Progenitor cell of endocrine pancreas (in vitro differentiated cells): ENCODE measurements around the gene SCAMP3. TPM values are rescaled to one million over a fixed set of nuclear protein-coding genes. Genes with fewer than 3 reads are reported as not detected.

Experiments used
- DNase-seq: peaks from one replicate; pipeline ENCODE4 v3.0.0; 2021; ENCODE audit warnings: low spot score; ENCODE audit not compliant: unreplicated experiment
- H3K27ac Mint-ChIP-seq: 2 replicates; pipeline ENCODE4 v1.8.0; 2021; ENCODE audit warnings: mild to moderate bottlenecking, moderate library complexity, mixed read lengths
- H3K27me3 Mint-ChIP-seq: 2 replicates; pipeline ENCODE4 v1.8.0; 2021; ENCODE audit warnings: mixed read lengths
- H3K36me3 Mint-ChIP-seq: 2 replicates; pipeline ENCODE4 v1.8.0; 2022; ENCODE audit warnings: mixed read lengths; ENCODE audit not compliant: insufficient read depth
- H3K4me1 Mint-ChIP-seq: 2 replicates; pipeline ENCODE4 v1.8.0; 2021; ENCODE audit warnings: low read depth, mixed read lengths
- H3K4me3 Mint-ChIP-seq: 2 replicates; pipeline ENCODE4 v1.8.0; 2021; ENCODE audit warnings: low read depth, mild to moderate bottlenecking, moderate library complexity, mixed read lengths
- H3K9me3 Mint-ChIP-seq: 2 replicates; pipeline ENCODE4 v1.8.0; 2021; ENCODE audit warnings: low read depth, mixed read lengths
- total RNA-seq: library from RNA; stranded (reverse); gene quantifications from 2 replicates; pipeline ENCODE4 v1.2.1, GENCODE V29; 2021
- TF ChIP-seq, protein P1 (sequence below): fragments of 200-600 bp; sonication (generic); IDR thresholded peaks from one replicate; pipeline ENCODE4 v1.5.0; 2021; ENCODE audit warnings: antibody characterized with exemption, mild to moderate bottlenecking; ENCODE audit not compliant: unreplicated experiment

The SCAMP3 gene
- total RNA-seq, 1 donor from 2014 or later = 53.1 TPM

GRCh38 chr1:155260276-155260675 is 1.9 kb downstream of the SCAMP3 start:
- peak overlapping the region; percentile 72 for H3K27ac Mint-ChIP-seq
- H3K9me3 Mint-ChIP-seq = no peaks in the 10 kb centered on the region
- TF ChIP-seq, protein P1, sequence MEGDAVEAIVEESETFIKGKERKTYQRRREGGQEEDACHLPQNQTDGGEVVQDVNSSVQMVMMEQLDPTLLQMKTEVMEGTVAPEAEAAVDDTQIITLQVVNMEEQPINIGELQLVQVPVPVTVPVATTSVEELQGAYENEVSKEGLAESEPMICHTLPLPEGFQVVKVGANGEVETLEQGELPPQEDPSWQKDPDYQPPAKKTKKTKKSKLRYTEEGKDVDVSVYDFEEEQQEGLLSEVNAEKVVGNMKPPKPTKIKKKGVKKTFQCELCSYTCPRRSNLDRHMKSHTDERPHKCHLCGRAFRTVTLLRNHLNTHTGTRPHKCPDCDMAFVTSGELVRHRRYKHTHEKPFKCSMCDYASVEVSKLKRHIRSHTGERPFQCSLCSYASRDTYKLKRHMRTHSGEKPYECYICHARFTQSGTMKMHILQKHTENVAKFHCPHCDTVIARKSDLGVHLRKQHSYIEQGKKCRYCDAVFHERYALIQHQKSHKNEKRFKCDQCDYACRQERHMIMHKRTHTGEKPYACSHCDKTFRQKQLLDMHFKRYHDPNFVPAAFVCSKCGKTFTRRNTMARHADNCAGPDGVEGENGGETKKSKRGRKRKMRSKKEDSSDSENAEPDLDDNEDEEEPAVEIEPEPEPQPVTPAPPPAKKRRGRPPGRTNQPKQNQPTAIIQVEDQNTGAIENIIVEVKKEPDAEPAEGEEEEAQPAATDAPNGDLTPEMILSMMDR = no peak
- no peaks in the 10 kb centered on the region for H3K27me3 Mint-ChIP-seq
- DNase-seq = no peak
- peaks cover 15% of the 10 kb centered on the region for H3K36me3 Mint-ChIP-seq
- H3K4me1 Mint-ChIP-seq = peaks cover 24% of the 10 kb centered on the region
- peak overlapping the region; percentile 94 for H3K4me3 Mint-ChIP-seq

- TF ChIP-seq, protein P1 = no peak
- H3K9me3 Mint-ChIP-seq = no peaks in the 10 kb centered on the region
- H3K27me3 Mint-ChIP-seq = no peaks in the 10 kb centered on the region
- H3K36me3 Mint-ChIP-seq = peaks cover 14% of the 10 kb centered on the region
- H3K4me3 Mint-ChIP-seq = peak overlapping the region; percentile 81
- peaks cover 22% of the 10 kb centered on the region for H3K4me1 Mint-ChIP-seq
- H3K27ac Mint-ChIP-seq = peak overlapping the region; percentile 86
- DNase-seq = no peak
These were observed 5.9 kb downstream of the SCAMP3 start for GRCh38 chr1:155256058-155256852.

DNA sequence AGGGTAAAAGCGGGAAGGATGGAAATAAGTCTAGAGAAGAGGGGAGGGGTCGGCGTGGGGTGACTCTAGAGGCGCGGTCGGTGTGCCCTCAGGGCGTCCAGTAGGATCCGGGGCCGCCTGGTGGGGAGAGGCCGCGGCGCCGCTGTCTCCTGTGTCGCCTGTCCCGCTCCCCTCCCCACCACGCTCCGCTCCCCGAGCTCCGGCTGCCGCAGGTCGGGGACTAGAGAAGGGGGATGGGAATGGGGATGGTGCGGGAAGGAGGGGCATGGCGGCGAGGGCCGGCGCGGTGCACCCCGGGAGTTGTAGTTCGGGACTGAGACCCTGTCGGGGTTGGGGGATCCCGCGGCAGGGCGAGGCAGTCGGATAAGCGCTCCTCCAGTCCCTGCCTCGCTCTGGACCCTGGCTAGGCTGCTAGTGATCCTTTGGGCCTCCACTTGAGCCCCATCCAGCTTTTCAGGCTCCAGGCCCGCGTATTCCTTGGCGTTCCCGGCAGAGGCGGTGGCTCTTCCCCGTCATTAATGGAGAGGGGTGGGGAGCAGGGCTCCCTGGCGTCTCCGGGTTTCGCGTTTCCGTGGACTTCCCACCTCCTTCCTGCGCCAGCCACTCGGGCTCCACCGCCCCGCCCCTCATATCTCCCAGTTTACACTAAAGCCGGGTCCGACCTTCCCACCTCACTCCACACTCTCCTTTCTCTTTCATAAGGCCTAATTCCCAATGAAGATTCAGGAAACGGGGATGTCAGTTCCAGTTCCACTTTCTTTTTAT is 6.7 kb downstream of the SCAMP3 start, which contains the start of gene ENTREP3:
Gene ENTREP3 (minus strand): TSS at position 241 of the 765 bp plus-strand sequence. CDS start 606 bp downstream, outside the sequence.
- DNase-seq = peak; percentile 84
- TF ChIP-seq, protein P1 = peak; percentile 43
- H3K27ac Mint-ChIP-seq = peak within 1 kb of the TSS; percentile 86
- no peaks in the 10 kb centered on the region for H3K9me3 Mint-ChIP-seq
- no peaks in the 10 kb centered on the region for H3K27me3 Mint-ChIP-seq
- H3K36me3 Mint-ChIP-seq = peaks cover 12% of the 10 kb centered on the region
- peak within 1 kb of the TSS; percentile 81 for H3K4me3 Mint-ChIP-seq
- H3K4me1 Mint-ChIP-seq = peaks cover 21% of the 10 kb centered on the region

DNA sequence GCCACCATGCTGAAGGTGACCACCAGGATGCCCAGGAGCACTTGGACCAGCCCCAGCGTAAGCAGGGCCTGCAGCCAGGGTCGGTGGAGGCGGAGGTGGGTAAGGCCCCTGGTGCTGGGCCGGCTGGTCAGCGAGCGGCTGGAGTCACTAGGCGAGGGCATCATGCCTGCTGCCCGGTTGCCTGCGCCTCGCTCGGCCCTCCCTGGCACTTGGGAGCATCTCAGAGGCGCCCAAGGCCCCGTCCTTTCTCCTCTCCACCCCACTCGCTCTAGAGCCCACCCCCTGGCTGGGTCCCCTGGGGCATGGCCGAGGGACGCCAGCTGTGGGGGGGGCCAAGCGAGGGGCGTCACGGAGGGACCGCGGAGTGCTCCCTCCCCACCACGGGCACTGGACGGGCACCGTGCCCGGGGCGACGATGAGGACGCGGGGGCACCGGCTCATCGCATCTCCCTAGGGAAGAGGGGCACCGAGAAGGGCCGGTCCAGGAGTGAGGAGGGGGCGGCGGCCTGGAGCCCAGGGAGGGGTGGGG is 7.4 kb downstream of the SCAMP3 start:
- Mint-ChIP-seq H3K27me3 (no peaks in the 10 kb centered on the region), H3K4me1 (peaks cover 21% of the 10 kb centered on the region), H3K9me3 (no peaks in the 10 kb centered on the region), H3K4me3 (peak overlapping the region; percentile 81), H3K27ac (no peak overlapping the region), H3K36me3 (peaks cover 11% of the 10 kb centered on the region)
- TF ChIP-seq, protein P1 = no peak
- no peak for DNase-seq

DNA sequence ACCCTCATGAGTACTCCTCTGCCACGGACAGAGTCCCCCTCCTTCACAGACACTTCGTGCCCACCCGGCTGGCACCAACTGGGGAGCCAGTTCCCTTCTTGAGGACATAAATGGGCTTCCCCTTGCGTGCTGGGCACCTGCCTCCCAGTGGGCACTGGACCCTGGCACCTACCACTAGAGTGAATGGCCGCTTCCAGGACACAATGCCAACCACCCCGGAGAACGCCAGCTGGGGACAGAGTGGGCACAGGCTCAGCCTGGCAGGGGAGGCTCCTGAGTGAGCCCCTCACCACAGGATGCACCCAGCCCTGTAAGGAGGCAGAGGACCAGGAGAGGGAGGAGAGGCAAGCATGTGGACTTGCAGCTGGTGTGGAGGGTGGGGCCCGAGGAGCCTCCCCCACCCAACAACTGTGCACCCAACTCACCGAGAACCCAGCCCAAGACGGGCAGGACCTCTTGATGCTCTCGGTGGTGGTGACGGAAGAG is 7.9 kb downstream of the SCAMP3 start:
- peak overlapping the region; percentile 81 for H3K4me3 Mint-ChIP-seq
- H3K27me3 Mint-ChIP-seq = no peaks in the 10 kb centered on the region
- H3K27ac Mint-ChIP-seq = peak overlapping the region; percentile 53
- TF ChIP-seq, protein P1 = no peak
- peaks cover 21% of the 10 kb centered on the region for H3K4me1 Mint-ChIP-seq
- peaks cover 11% of the 10 kb centered on the region for H3K36me3 Mint-ChIP-seq
- H3K9me3 Mint-ChIP-seq = no peaks in the 10 kb centered on the region
- no peak for DNase-seq
